ENCODE results near the gene SLC26A2. TPM values are rescaled to one million over a fixed set of nuclear protein-coding genes. Genes with fewer than 3 reads are reported as not detected.

SLC26A2 gene
- total and polyA plus RNA-seq, 11 donors = 1.5 to 22.1 (median 6.8) TPM

GRCh38 chr5:149937610-149938009 is 22.9 kb upstream of the SLC26A2 start:
- H3K36me3 ChIP-seq = no peaks in the 10 kb centered on the region
- peaks cover 0 to 3% (median 0%) of the 10 kb centered on the region in 9 donors for H3K27me3 ChIP-seq
- intact Hi-C loops (cut with DNase I) = loop anchor here in 1 of 10 donors (5.0 kb wide), 1 partner anchor 70 kb away; no protein-coding TSS in a partner anchor
- DNase-seq (no peak), ATAC-seq (no peak)
- TF ChIP-seq, protein P1, sequence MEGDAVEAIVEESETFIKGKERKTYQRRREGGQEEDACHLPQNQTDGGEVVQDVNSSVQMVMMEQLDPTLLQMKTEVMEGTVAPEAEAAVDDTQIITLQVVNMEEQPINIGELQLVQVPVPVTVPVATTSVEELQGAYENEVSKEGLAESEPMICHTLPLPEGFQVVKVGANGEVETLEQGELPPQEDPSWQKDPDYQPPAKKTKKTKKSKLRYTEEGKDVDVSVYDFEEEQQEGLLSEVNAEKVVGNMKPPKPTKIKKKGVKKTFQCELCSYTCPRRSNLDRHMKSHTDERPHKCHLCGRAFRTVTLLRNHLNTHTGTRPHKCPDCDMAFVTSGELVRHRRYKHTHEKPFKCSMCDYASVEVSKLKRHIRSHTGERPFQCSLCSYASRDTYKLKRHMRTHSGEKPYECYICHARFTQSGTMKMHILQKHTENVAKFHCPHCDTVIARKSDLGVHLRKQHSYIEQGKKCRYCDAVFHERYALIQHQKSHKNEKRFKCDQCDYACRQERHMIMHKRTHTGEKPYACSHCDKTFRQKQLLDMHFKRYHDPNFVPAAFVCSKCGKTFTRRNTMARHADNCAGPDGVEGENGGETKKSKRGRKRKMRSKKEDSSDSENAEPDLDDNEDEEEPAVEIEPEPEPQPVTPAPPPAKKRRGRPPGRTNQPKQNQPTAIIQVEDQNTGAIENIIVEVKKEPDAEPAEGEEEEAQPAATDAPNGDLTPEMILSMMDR (IDR thresholded peaks at IDR 0.05) = no peak
- TF ChIP-seq POLR2A (IDR thresholded peaks at IDR 0.05) = no peak
- peaks cover 0 to 29% (median 13%) of the 10 kb centered on the region in 12 donors for H3K4me1 ChIP-seq
- H3K4me3 ChIP-seq = no peak overlapping the region
- WGBS, 4 donors = 89 to 100% (median 94%) methylated on average over 1 of the region's 1 CpG
- no peak overlapping the region for H3K27ac ChIP-seq
- no peaks in the 10 kb centered on the region for H3K9me3 ChIP-seq

GRCh38 chr5:149938279-149938678 is 22.3 kb upstream of the SLC26A2 start:
- Histone ChIP-seq H3K36me3 (no peaks in the 10 kb centered on the region), H3K4me1 (peaks cover 0 to 29% (median 13%) of the 10 kb centered on the region in 12 donors), H3K27ac (peak overlapping the region in 2 of 12 donors; percentile 16 to 28), H3K4me3 (no peak overlapping the region), H3K27me3 (no peaks in the 10 kb centered on the region), H3K9me3 (no peaks in the 10 kb centered on the region)
- DNase-seq = peak; percentile 44 to 86 (median 77)
- intact Hi-C loops (cut with DNase I) = loop anchor here in 1 of 10 donors (5.0 kb wide), 1 partner anchor 71 kb away; no protein-coding TSS in a partner anchor
- WGBS, 4 donors = 7 to 25% (median 18%) methylated on average over 2 of the region's 2 CpGs
- no peak for TF ChIP-seq POLR2A (IDR thresholded peaks at IDR 0.05)
- TF ChIP-seq, protein P1 (IDR thresholded peaks at IDR 0.05) = no peak
- peak; percentile 68 to 85 (median 79) for ATAC-seq

GRCh38 chr5:149938791-149939358 is 21.7 kb upstream of the SLC26A2 start:
- TF ChIP-seq, protein P1 (IDR thresholded peaks at IDR 0.05) = no peak
- no peak for TF ChIP-seq POLR2A (IDR thresholded peaks at IDR 0.05)
- intact Hi-C loops (cut with DNase I) = loop anchor here in 1 of 10 donors (5.0 kb wide), 1 partner anchor 72 kb away; no protein-coding TSS in a partner anchor
- 79 to 87% (median 84%) methylated on average over 6 of the region's 6 CpGs for WGBS, 4 donors
- ATAC-seq (no peak), DNase-seq (no peak)
- Histone ChIP-seq H3K36me3 (no peaks in the 10 kb centered on the region), H3K4me1 (peaks cover 0 to 29% (median 13%) of the 10 kb centered on the region in 12 donors), H3K27ac (peak overlapping the region in 2 of 12 donors; percentile 16 to 28), H3K4me3 (no peak overlapping the region), H3K9me3 (no peaks in the 10 kb centered on the region), H3K27me3 (no peaks in the 10 kb centered on the region)

GRCh38 chr5:149939546-149939945 is 21.0 kb upstream of the SLC26A2 start:
- 45 to 60% (median 53%) methylated on average over 6 of the region's 6 CpGs for WGBS, 4 donors
- Histone ChIP-seq H3K4me3 (no peak overlapping the region), H3K27me3 (no peaks in the 10 kb centered on the region), H3K4me1 (peaks cover 0 to 29% (median 13%) of the 10 kb centered on the region in 12 donors), H3K9me3 (no peaks in the 10 kb centered on the region), H3K36me3 (no peaks in the 10 kb centered on the region), H3K27ac (peak overlapping the region in 2 of 12 donors; percentile 16 to 28)
- ATAC-seq = no peak
- intact Hi-C loops (cut with DNase I) = loop anchor here in 1 of 10 donors (5.0 kb wide), 1 partner anchor 72 kb away; no protein-coding TSS in a partner anchor
- DNase-seq = no peak
- no peak for TF ChIP-seq POLR2A (IDR thresholded peaks at IDR 0.05)
- TF ChIP-seq, protein P1 (IDR thresholded peaks at IDR 0.05) = no peak

All from heart left ventricle (tissue), 16 donors.